Inferior parietal cortex (tissue), 1 donor: ENCODE measurements around the gene XIST.
"Not testable (repeated sequence)": the region's sequence is repeated elsewhere in the genome, so short reads cannot be mapped to it uniquely, and the experiment has no call there.

Source experiments
- DNase-seq: peaks from one replicate; pipeline ENCODE4 v3.0.0-alpha.2; 2016; ENCODE audit errors: extremely low spot score

The XIST gene

DNA sequence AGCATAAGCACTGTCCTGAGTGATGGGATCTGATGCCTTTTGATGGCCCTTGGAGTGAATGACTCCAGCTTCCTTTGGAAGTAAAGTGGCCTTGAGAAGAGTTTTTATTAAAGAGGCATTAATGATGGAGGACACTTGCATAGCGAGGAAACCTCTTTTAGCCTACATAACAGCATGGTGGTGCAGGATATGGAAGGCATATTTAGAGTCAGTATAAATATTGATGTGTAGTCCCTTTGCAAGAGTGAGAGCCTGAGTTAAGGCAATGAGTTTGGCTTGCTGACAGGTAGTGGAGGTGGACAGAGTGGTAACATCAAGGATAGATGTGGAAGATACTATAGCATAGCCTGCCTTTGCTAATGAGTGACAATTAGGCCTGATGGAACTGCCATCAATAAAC lies 48.4 kb downstream of the XIST start:
- DNase-seq, result not testable (repeated sequence)

DNA sequence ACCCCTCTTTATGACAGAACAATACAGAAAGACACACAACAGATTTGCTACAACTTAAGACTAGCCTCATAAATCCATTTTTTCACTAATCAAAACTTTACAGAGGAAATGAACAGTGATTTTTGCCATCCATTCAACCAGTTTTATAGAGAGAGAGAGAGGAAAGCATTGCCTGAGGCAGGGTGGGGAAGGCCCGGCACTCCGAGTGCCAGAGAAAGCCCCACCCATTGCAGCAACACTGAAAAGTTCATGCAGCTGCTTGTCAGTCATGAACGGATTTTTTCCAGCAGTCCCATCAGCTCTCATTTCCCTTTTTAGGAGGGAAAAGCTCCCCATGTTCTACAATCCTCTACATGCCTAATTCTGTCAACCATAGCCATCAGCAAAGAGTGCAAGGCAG lies 52.6 kb downstream of the XIST start:
- DNase-seq, result no peak

DNA sequence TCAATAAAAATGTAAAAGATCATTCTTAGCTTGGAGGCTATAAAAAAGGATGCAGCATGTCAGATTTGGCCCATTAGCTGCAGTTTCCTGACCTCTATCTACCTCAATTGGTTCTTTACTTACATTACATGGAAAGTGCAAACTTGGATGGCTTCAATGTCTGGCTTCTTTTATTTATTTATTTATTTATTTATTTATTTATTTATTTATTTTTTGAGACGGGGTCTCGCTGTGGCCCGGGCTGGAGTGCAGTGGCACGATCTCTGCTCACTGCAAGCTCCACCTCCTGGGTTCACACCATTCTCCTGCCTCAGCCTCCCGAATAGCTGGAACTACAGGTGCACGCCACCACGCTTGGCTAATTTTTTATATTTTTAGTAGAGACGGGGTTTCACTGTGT lies 60.0 kb downstream of the XIST start:
- DNase-seq, result not testable (repeated sequence)

DNA sequence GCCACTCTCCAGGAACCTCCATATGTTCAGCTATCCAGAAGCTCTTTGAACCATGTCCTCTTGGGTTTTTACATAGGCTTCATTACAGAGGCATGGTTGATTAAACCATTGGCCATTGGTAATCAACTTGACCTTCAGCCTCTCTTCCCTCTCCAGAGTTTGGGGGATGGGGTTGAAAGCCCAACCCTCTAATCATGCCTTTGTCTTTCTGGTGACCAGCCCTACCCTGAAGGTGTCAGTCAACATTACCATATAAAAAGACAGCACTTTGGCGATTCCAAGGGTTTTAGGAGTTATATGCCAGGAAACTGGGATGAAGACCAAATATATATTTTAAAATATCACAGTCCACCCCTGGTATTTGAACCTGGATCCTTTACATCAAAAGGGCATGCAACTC lies 67.0 kb downstream of the XIST start:
- no peak for DNase-seq
